NK-92 treated with Interleukin-12 subunit alpha and Interleukin-12 subunit beta, amount 100 ng/mL, for 24 hours (cell line): ENCODE data around the gene SELENOI.
"Not testable (repeated sequence)": the region's sequence is repeated elsewhere in the genome, so short reads cannot be mapped to it uniquely, and the experiment has no call there.

Experiments
- DNase-seq: peaks from one replicate; lab custom pipeline; 2025; lab: John Stamatoyannopoulos, UW

SELENOI gene

GRCh38 chr2:26359886-26360473, 14.0 kb downstream of the SELENOI start:
- DNase-seq: no peak

GRCh38 chr2:26363323-26363722, 17.4 kb downstream of the SELENOI start:
- DNase-seq: no peak

GRCh38 chr2:26363958-26364357, 18.0 kb downstream of the SELENOI start:
- no peak for DNase-seq

- no peak for DNase-seq
These were observed 18.7 kb downstream of the SELENOI start for GRCh38 chr2:26364669-26365068.

- no peak for DNase-seq
These were observed 21.0 kb downstream of the SELENOI start for GRCh38 chr2:26366957-26367356.

- DNase-seq: not testable (repeated sequence)
These were observed 23.7 kb downstream of the SELENOI start for GRCh38 chr2:26369664-26370063.

GRCh38 chr2:26370909-26371308, 25.0 kb downstream of the SELENOI start:
- not testable (repeated sequence) for DNase-seq

- no peak for DNase-seq
These were observed 30.9 kb downstream of the SELENOI start for GRCh38 chr2:26376799-26377198.

- no peak for DNase-seq
These were observed 34.3 kb downstream of the SELENOI start for GRCh38 chr2:26380281-26380680.

GRCh38 chr2:26382564-26382963, 36.6 kb downstream of the SELENOI start:
- DNase-seq: no peak

GRCh38 chr2:26384183-26384582, 38.2 kb downstream of the SELENOI start:
- DNase-seq: no peak

GRCh38 chr2:26384597-26384996, 38.7 kb downstream of the SELENOI start:
- DNase-seq: no peak

- DNase-seq: no peak
These were observed 41.2 kb downstream of the SELENOI start for GRCh38 chr2:26387189-26387588.

- DNase-seq: no peak
These were observed 48.8 kb downstream of the SELENOI start for GRCh38 chr2:26394694-26395093.

- no peak for DNase-seq
These were observed 49.5 kb downstream of the SELENOI start for GRCh38 chr2:26395394-26395793.

GRCh38 chr2:26396734-26397298, 50.9 kb downstream of the SELENOI start:
- DNase-seq: no peak

- DNase-seq: no peak
These were observed 53.9 kb downstream of the SELENOI start for GRCh38 chr2:26399771-26400376.

GRCh38 chr2:26400723-26401122, 54.8 kb downstream of the SELENOI start:
- DNase-seq: no peak

GRCh38 chr2:26401739-26402541, 56.0 kb downstream of the SELENOI start, which contains the start of gene DRC1:
Gene DRC1, plus strand, starts transcription at chr2:26401920. Its CDS starts 70 bp downstream, at chr2:26401990.
- DNase-seq: no peak

GRCh38 chr2:26407526-26407925, 61.6 kb downstream of the SELENOI start:
- no peak for DNase-seq

GRCh38 chr2:26409785-26410184, 63.8 kb downstream of the SELENOI start:
- DNase-seq: no peak

GRCh38 chr2:26410764-26411243, 64.9 kb downstream of the SELENOI start:
- no peak for DNase-seq

- DNase-seq: no peak
These were observed 65.5 kb downstream of the SELENOI start for GRCh38 chr2:26411419-26411818.
